Measurements from ENCODE around the gene RIC1.
"Not testable (repeated sequence)": the region's sequence is repeated elsewhere in the genome, so short reads cannot be mapped to it uniquely, and the experiment has no call there.

The RIC1 gene

GRCh38 chr9:5628530-5629311, at the start of gene RIC1:
TSS of gene RIC1 (plus strand) at chr9:5629107. CDS start at chr9:5629310, 203 bp downstream.
- peak; percentile 92 for DNase-seq (ENCODE audit: low spot score)

- no peak for DNase-seq (ENCODE audit: low spot score)
Measured at GRCh38 chr9:5579881-5580280, 49.0 kb upstream of the RIC1 start.

GRCh38 chr9:5580650-5581049, 48.3 kb upstream of the RIC1 start:
- no peak for DNase-seq (ENCODE audit: low spot score)

GRCh38 chr9:5581706-5582105, 47.2 kb upstream of the RIC1 start:
- DNase-seq (ENCODE audit: low spot score) = not testable (repeated sequence)

GRCh38 chr9:5582835-5583195, 46.1 kb upstream of the RIC1 start:
- peak; percentile 55 for DNase-seq (ENCODE audit: low spot score)

- DNase-seq (ENCODE audit: low spot score) = no peak
Measured at GRCh38 chr9:5586391-5586802, 42.5 kb upstream of the RIC1 start.

GRCh38 chr9:5587024-5587423, 41.9 kb upstream of the RIC1 start:
- DNase-seq (ENCODE audit: low spot score) = no peak

GRCh38 chr9:5592231-5592630, 36.7 kb upstream of the RIC1 start:
- DNase-seq (ENCODE audit: low spot score) = no peak

GRCh38 chr9:5592904-5593303, 36.0 kb upstream of the RIC1 start:
- DNase-seq (ENCODE audit: low spot score) = no peak

GRCh38 chr9:5593904-5594303, 35.0 kb upstream of the RIC1 start:
- no peak for DNase-seq (ENCODE audit: low spot score)

- no peak for DNase-seq (ENCODE audit: low spot score)
Measured at GRCh38 chr9:5596173-5596572, 32.7 kb upstream of the RIC1 start.

GRCh38 chr9:5608298-5609225, 20.3 kb upstream of the RIC1 start:
- DNase-seq (ENCODE audit: low spot score) = peak; percentile 43

GRCh38 chr9:5609226-5609596, 19.7 kb upstream of the RIC1 start:
- no peak for DNase-seq (ENCODE audit: low spot score)

GRCh38 chr9:5610491-5610890, 18.4 kb upstream of the RIC1 start:
- no peak for DNase-seq (ENCODE audit: low spot score)

- no peak for DNase-seq (ENCODE audit: low spot score)
Measured at GRCh38 chr9:5611321-5612184, 17.4 kb upstream of the RIC1 start.

- DNase-seq (ENCODE audit: low spot score) = no peak
Measured at GRCh38 chr9:5612185-5612530, 16.7 kb upstream of the RIC1 start.

GRCh38 chr9:5614192-5614591, 14.7 kb upstream of the RIC1 start:
- DNase-seq (ENCODE audit: low spot score) = no peak

GRCh38 chr9:5614985-5615384, 13.9 kb upstream of the RIC1 start:
- no peak for DNase-seq (ENCODE audit: low spot score)

GRCh38 chr9:5617749-5618148, 11.2 kb upstream of the RIC1 start:
- DNase-seq (ENCODE audit: low spot score) = peak; percentile 54

GRCh38 chr9:5620494-5620893, 8.4 kb upstream of the RIC1 start:
- no peak for DNase-seq (ENCODE audit: low spot score)

GRCh38 chr9:5621327-5621726, 7.6 kb upstream of the RIC1 start:
- DNase-seq (ENCODE audit: low spot score) = no peak

GRCh38 chr9:5622016-5622415, 6.9 kb upstream of the RIC1 start:
- no peak for DNase-seq (ENCODE audit: low spot score)

Data from pons (tissue), 1 donor.